SU-DHL-6 (cell line): ENCODE data around the gene FSTL4.

Experiments
- H2AFZ ChIP-seq: fragments of 200-600 bp; sonication (generic); 2 replicates; pipeline ENCODE4 v1.6.1; 2014; ENCODE audit warnings: low read depth, mild to moderate bottlenecking, moderate library complexity, mixed read lengths, antibody characterized with exemption, low read length; ENCODE audit not compliant: severe bottlenecking
- H3F3A ChIP-seq: fragments of 200-600 bp; shearing (Covaris generic); 2 replicates; pipeline ENCODE4 v1.6.0; 2016; ENCODE audit warnings: antibody characterized with exemption, mild to moderate bottlenecking; ENCODE audit not compliant: insufficient read depth
- H3K27ac ChIP-seq: fragments of 200-600 bp; sonication (generic); 2 replicates; pipeline ENCODE4 v1.5.1; 2016; ENCODE audit warnings: low read depth, mild to moderate bottlenecking, low read length, moderate library complexity, mixed read lengths
- H3K27me3 ChIP-seq: fragments of 200-600 bp; sonication (generic), shearing (Covaris generic); 2 replicates; pipeline ENCODE4 v1.6.0; 2014; ENCODE audit warnings: mild to moderate bottlenecking, low read length
- H3K36me3 ChIP-seq: fragments of 200-600 bp; sonication (generic); 2 replicates; pipeline ENCODE4 v1.6.1; 2014; ENCODE audit warnings: mild to moderate bottlenecking, low read length, mixed read lengths
- H3K4me2 ChIP-seq: fragments of 300-600, 200-600 bp; shearing (Covaris generic), sonication (generic); 2 replicates; pipeline ENCODE4 v1.6.0; 2014; ENCODE audit warnings: low read length, low read depth, mild to moderate bottlenecking; ENCODE audit not compliant: poor library complexity, severe bottlenecking
- H3K4me3 ChIP-seq: fragments of 200-600 bp; sonication (generic); 2 replicates; pipeline ENCODE4 v1.5.1; 2014; ENCODE audit warnings: antibody characterized with exemption, low read length, mild to moderate bottlenecking, mixed read lengths; ENCODE audit not compliant: insufficient read depth, poor library complexity, severe bottlenecking
- H3K79me2 ChIP-seq: fragments of 200-600 bp; sonication (generic); 2 replicates; pipeline ENCODE4 v1.6.1; 2014; ENCODE audit warnings: mild to moderate bottlenecking, low read length, moderate library complexity; ENCODE audit not compliant: insufficient read depth
- H3K9ac ChIP-seq: fragments of 200-600 bp; sonication (generic); 2 replicates; pipeline ENCODE4 v1.7.0; 2014; ENCODE audit warnings: mild to moderate bottlenecking, low read length
- H3K9me2 ChIP-seq: fragments of 200-600 bp; sonication (generic); replicated peaks from 2 replicates; pipeline ENCODE4 v1.6.1; 2014; ENCODE audit warnings: low read length; ENCODE audit not compliant: insufficient read depth
- H3K9me3 ChIP-seq: fragments of 200-600 bp; sonication (generic); 2 replicates; pipeline ENCODE4 v1.6.1; 2014; ENCODE audit warnings: low read length, mixed read lengths; ENCODE audit not compliant: insufficient read depth
- H4K20me1 ChIP-seq: fragments of 200-600 bp; sonication (generic); 2 replicates; pipeline ENCODE4 v1.6.1; 2014; ENCODE audit warnings: low read depth, mild to moderate bottlenecking, antibody characterized with exemption, low read length, moderate library complexity, mixed read lengths
- CTCF ChIP-seq: fragments of 200-600 bp; sonication (generic); IDR thresholded peaks from one replicate; pipeline ENCODE4 v1.5.1; 2017; ENCODE audit warnings: antibody characterized with exemption, mild to moderate bottlenecking, low read length, moderate library complexity; ENCODE audit not compliant: insufficient read depth, poor library complexity, severe bottlenecking
- EZH2phosphoT487 ChIP-seq: fragments of 200-600 bp; sonication (generic), shearing (Covaris generic); conservative IDR thresholded peaks from 2 replicates; pipeline ENCODE4 v1.6.1; 2018; ENCODE audit warnings: mild to moderate bottlenecking, antibody characterized with exemption, low read length, moderate library complexity, mixed read lengths

Gene FSTL4

GRCh38 chr5:133525126-133525525, 87.2 kb downstream of the FSTL4 start:
- Histone ChIP-seq H3K9me2 (no peaks in the 10 kb centered on the region), H3K27ac (no peak overlapping the region), H2AFZ (no peak overlapping the region), H3K27me3 (no peaks in the 10 kb centered on the region), H3K4me3 (no peak overlapping the region), H3F3A (no peaks in the 10 kb centered on the region), H3K79me2 (no peaks in the 10 kb centered on the region), H3K36me3 (no peaks in the 10 kb centered on the region), H4K20me1 (no peaks in the 10 kb centered on the region), H3K9me3 (no peaks in the 10 kb centered on the region), H3K9ac (no peak overlapping the region), H3K4me2 (no peak overlapping the region)
- no peak for TF ChIP-seq EZH2phosphoT487
- TF ChIP-seq CTCF = no peak

GRCh38 chr5:133524666-133525065, 87.7 kb downstream of the FSTL4 start:
- Histone ChIP-seq H4K20me1 (no peaks in the 10 kb centered on the region), H3F3A (no peaks in the 10 kb centered on the region), H3K27ac (no peak overlapping the region), H3K79me2 (no peaks in the 10 kb centered on the region), H3K4me2 (no peak overlapping the region), H3K27me3 (no peaks in the 10 kb centered on the region), H3K36me3 (no peaks in the 10 kb centered on the region), H3K9ac (no peak overlapping the region), H3K9me3 (no peaks in the 10 kb centered on the region), H2AFZ (no peak overlapping the region), H3K4me3 (no peak overlapping the region), H3K9me2 (no peaks in the 10 kb centered on the region)
- no peak for TF ChIP-seq CTCF
- TF ChIP-seq EZH2phosphoT487 = no peak

GRCh38 chr5:133523961-133524586, 88.3 kb downstream of the FSTL4 start:
- H3K36me3 ChIP-seq = no peaks in the 10 kb centered on the region
- H3K4me2 ChIP-seq = no peak overlapping the region
- no peaks in the 10 kb centered on the region for H3K27me3 ChIP-seq
- no peaks in the 10 kb centered on the region for H3K9me2 ChIP-seq
- no peak overlapping the region for H2AFZ ChIP-seq
- H3K27ac ChIP-seq = no peak overlapping the region
- no peaks in the 10 kb centered on the region for H3F3A ChIP-seq
- no peaks in the 10 kb centered on the region for H3K9me3 ChIP-seq
- H3K79me2 ChIP-seq = no peaks in the 10 kb centered on the region
- H4K20me1 ChIP-seq = no peaks in the 10 kb centered on the region
- H3K4me3 ChIP-seq = no peak overlapping the region
- H3K9ac ChIP-seq = no peak overlapping the region
- no peak for TF ChIP-seq CTCF
- no peak for TF ChIP-seq EZH2phosphoT487
